HG03442 (cell line): ENCODE results near the gene RHEX.

Source experiments
- ATAC-seq: cut with Tn5 transposase; IDR thresholded peaks from one replicate; pipeline ENCODE4 v1.9.1; 2021; ENCODE audit warnings: mild to moderate bottlenecking, moderate library complexity; ENCODE audit not compliant: unreplicated experiment

The RHEX gene

GRCh38 chr1:206083750-206084149 is 30.8 kb downstream of the RHEX start:
- no peak for ATAC-seq

- ATAC-seq, result no peak
These were observed 34.1 kb downstream of the RHEX start for GRCh38 chr1:206087091-206087490.

- no peak for ATAC-seq
These were observed 36.4 kb downstream of the RHEX start for GRCh38 chr1:206089341-206089740.

GRCh38 chr1:206094024-206094423 is 41.1 kb downstream of the RHEX start:
- ATAC-seq, result no peak

GRCh38 chr1:206097381-206097780 is 44.4 kb downstream of the RHEX start:
- ATAC-seq, result no peak

GRCh38 chr1:206098242-206098919 is 45.4 kb downstream of the RHEX start:
- ATAC-seq, result no peak

- no peak for ATAC-seq
These were observed 47.3 kb downstream of the RHEX start for GRCh38 chr1:206100226-206100815.

- ATAC-seq, result no peak
These were observed 48.5 kb downstream of the RHEX start for GRCh38 chr1:206101351-206102045.

GRCh38 chr1:206102292-206102936 is 49.4 kb downstream of the RHEX start:
- no peak for ATAC-seq

GRCh38 chr1:206103979-206104378 is 51.0 kb downstream of the RHEX start:
- ATAC-seq, result no peak

- ATAC-seq, result no peak
These were observed 52.6 kb downstream of the RHEX start for GRCh38 chr1:206105464-206105995.

- ATAC-seq, result no peak
These were observed 53.6 kb downstream of the RHEX start for GRCh38 chr1:206106328-206107167.

- ATAC-seq, result no peak
These were observed 54.2 kb downstream of the RHEX start for GRCh38 chr1:206107168-206107544.

- ATAC-seq, result no peak
These were observed 55.7 kb downstream of the RHEX start for GRCh38 chr1:206108635-206109034.

GRCh38 chr1:206109718-206110117 is 56.7 kb downstream of the RHEX start:
- ATAC-seq, result no peak

- ATAC-seq, result no peak
These were observed 57.2 kb downstream of the RHEX start for GRCh38 chr1:206110161-206110560.

- ATAC-seq, result no peak
These were observed 57.8 kb downstream of the RHEX start for GRCh38 chr1:206110820-206111219.

- no peak for ATAC-seq
These were observed 58.4 kb downstream of the RHEX start for GRCh38 chr1:206111271-206111927.

GRCh38 chr1:206112600-206113301 is 59.8 kb downstream of the RHEX start:
- no peak for ATAC-seq
